HepG2 (cell line): ENCODE data around the gene GPR107. TPM values are rescaled to one million over a fixed set of nuclear protein-coding genes. Genes with fewer than 3 reads are reported as not detected.

ENCODE experiments used
- HCFC1 ChIP-seq: fragments of 150-350 bp; IDR thresholded peaks from 2 replicates; pipeline ENCODE4 v1.6.1; 2014; ENCODE audit warnings: low read depth, low read length
- KDM2A ChIP-seq: sonication (generic); formaldehyde crosslinking; IDR thresholded peaks from 2 replicates; pipeline ENCODE4 v1.4.0; 2020; ENCODE audit warnings: low read depth, missing genetic modification reagents, borderline replicate concordance
- KLF9 ChIP-seq: IDR thresholded peaks from 2 replicates; pipeline ENCODE4 v1.6.1; 2016; ENCODE audit warnings: low read depth
- MED1 ChIP-seq: sonication (generic); formaldehyde crosslinking; IDR thresholded peaks from 2 replicates; pipeline ENCODE4 v1.4.0; 2020; ENCODE audit warnings: missing genetic modification reagents
- NR2C2 ChIP-seq: sonication (generic); formaldehyde crosslinking; IDR thresholded peaks from 2 replicates; pipeline ENCODE4 v1.4.0; 2020; ENCODE audit warnings: missing genetic modification reagents, mild to moderate bottlenecking, moderate library complexity, borderline replicate concordance
- POGZ ChIP-seq: sonication (generic); formaldehyde crosslinking; IDR thresholded peaks from 2 replicates; pipeline ENCODE4 v1.4.0; 2020; ENCODE audit warnings: mild to moderate bottlenecking, missing genetic modification reagents
- POLR2A ChIP-seq, 2 experiments: IDR thresholded peaks; 2 replicates each; pipeline ENCODE4 v1.6.1; 2011; ENCODE audit warnings: low read depth in 2 of 2, low read length in 2 of 2, mild to moderate bottlenecking in 1 of 2, moderate library complexity in 1 of 2; ENCODE audit not compliant: insufficient read depth in 1 of 2
- PPARG ChIP-seq: conservative IDR thresholded peaks from 2 replicates; pipeline ENCODE4 v1.6.1; 2016; ENCODE audit warnings: missing biosample characterization, missing genetic modification reagents
- SMAD1 ChIP-seq: sonication (generic); formaldehyde crosslinking; IDR thresholded peaks from 2 replicates; pipeline ENCODE4 v1.4.0; 2020; ENCODE audit warnings: missing genetic modification reagents, low read depth, mild to moderate bottlenecking, borderline replicate concordance
- SP5 ChIP-seq: IDR thresholded peaks from 2 replicates; pipeline ENCODE4 v1.6.1; 2016; ENCODE audit warnings: low read depth, borderline replicate concordance
- STAG1 ChIP-seq: sonication (generic); formaldehyde crosslinking; IDR thresholded peaks from 2 replicates; pipeline ENCODE4 v1.4.0; 2020; ENCODE audit warnings: missing genetic modification reagents
- YEATS4 ChIP-seq: sonication (generic); formaldehyde crosslinking; IDR thresholded peaks from 2 replicates; pipeline ENCODE4 v1.4.0; 2020; ENCODE audit warnings: missing genetic modification reagents, borderline replicate concordance
- ZNF337 ChIP-seq: sonication (generic); formaldehyde crosslinking; IDR thresholded peaks from 2 replicates; pipeline ENCODE4 v1.5.1; 2020; ENCODE audit warnings: missing genetic modification reagents, low read depth, mild to moderate bottlenecking, borderline replicate concordance
- ZNF451 ChIP-seq: sonication (generic); formaldehyde crosslinking; IDR thresholded peaks from 2 replicates; pipeline ENCODE4 v1.5.0; 2020; ENCODE audit warnings: mild to moderate bottlenecking, missing genetic modification reagents
- polyA plus RNA-seq, 8 experiments: library from polyadenylated mRNA; depleted of rRNA in 3 of 8; stranded (reverse) in 7 of 8; unstranded in 1 of 8; fragments of >200 nt; fragmentation: Illumina TruSeq in 4 of 8; extraction: Trizol in 4 of 8; gene quantifications; 2 replicates each; pipeline versions ENCODE4 v1.2.1 to v1.2.3, GENCODE V29; 2011 to 2016; ENCODE audit warnings: low read depth in 4 of 8, missing spikeins in 1 of 8, mixed read lengths in 1 of 8; ENCODE audit not compliant: insufficient read depth in 1 of 8
- total RNA-seq, 5 experiments: library from RNA; depleted of rRNA; stranded (reverse); fragments of >200 nt; fragmentation: Illumina TruSeq; extraction: Trizol; gene quantifications; 2 replicates each; pipeline ENCODE4 v1.2.3, GENCODE V29; 2016; ENCODE audit warnings: low read depth in 1 of 5
- TF ChIP-seq, protein P1 (sequence below): sonication (generic); formaldehyde crosslinking; IDR thresholded peaks from 2 replicates; pipeline ENCODE4 v1.4.0; 2020; ENCODE audit warnings: missing genetic modification reagents
- TF ChIP-seq, protein P2 (sequence below): sonication (generic); formaldehyde crosslinking; IDR thresholded peaks from 2 replicates; pipeline ENCODE4 v1.5.0; 2020; ENCODE audit warnings: mild to moderate bottlenecking, missing genetic modification reagents, borderline replicate concordance
- TF ChIP-seq, protein P3 (sequence below): sonication (generic); formaldehyde crosslinking; IDR thresholded peaks from 2 replicates; pipeline ENCODE4 v1.4.0; 2020; ENCODE audit warnings: missing genetic modification reagents, low read depth, mild to moderate bottlenecking, borderline replicate concordance

GPR107 gene
- total and polyA plus RNA-seq, 2 of the 13 experiments (the other 11 are each of a cell fraction or from before 2014, with no cell fraction given): 22.5 to 24.4 TPM

DNA sequence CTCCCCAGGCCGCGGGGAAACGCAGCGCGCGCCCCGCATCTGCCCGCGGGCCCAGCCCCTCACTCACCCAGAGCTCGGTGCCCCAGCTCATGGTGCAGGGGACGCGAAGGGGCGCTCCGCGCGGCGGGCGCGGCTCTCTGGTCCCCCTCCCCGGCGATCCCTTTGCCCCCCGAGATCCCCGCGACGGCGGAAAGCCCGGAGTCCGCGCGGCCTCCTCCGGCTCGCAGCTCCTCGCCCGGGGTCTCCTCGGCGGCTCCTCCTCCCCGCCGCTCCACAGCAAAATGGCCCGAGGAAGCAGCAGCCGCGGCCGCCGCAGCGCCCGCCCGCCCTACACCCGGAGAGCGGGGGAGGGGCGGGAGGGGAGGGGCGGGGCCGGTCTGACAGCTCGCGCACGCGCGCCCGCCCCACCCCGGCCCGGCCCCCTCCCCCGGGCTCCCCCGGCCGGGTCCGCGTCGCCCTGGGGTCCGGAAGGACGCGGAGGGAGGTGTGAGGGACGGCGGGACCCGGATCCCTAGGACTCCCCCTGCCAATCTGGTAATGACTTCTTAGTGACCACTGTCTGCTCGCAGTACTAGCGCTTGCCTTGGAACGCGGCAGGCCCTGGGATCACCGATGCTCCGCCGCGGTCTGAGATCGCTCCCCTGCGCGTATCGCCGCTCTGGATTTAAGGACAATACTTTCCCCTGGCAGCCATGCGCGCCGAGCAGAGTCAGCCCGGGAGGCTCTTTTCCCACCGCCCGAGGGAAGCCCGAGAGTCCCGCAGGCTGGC is 10.6 kb upstream of the GPR107 start, which contains the start of gene FNBP1 (continued):
- TF ChIP-seq MED1 (CRISPR knock-in tag): peak; percentile 9; the same call in 1 of the 2 replicates
- peak in 1 of 2 experiments; percentile 73; a peak in 2 of 4 replicates for TF ChIP-seq POLR2A (IDR thresholded peaks at IDR 0.05; ENCODE audit: insufficient read depth in 1 of 2, low read depth in 2 of 2, low read length in 2 of 2)
- peak; percentile 50; the same call in 1 of the 2 replicates for TF ChIP-seq SMAD1 (CRISPR knock-in tag)
- no peak for TF ChIP-seq KLF9 (CRISPR knock-in tag)
- TF ChIP-seq PPARG (CRISPR knock-in tag): no peak
- TF ChIP-seq HCFC1: no peak
- TF ChIP-seq KDM2A: peak; percentile 92
- TF ChIP-seq, protein P1, sequence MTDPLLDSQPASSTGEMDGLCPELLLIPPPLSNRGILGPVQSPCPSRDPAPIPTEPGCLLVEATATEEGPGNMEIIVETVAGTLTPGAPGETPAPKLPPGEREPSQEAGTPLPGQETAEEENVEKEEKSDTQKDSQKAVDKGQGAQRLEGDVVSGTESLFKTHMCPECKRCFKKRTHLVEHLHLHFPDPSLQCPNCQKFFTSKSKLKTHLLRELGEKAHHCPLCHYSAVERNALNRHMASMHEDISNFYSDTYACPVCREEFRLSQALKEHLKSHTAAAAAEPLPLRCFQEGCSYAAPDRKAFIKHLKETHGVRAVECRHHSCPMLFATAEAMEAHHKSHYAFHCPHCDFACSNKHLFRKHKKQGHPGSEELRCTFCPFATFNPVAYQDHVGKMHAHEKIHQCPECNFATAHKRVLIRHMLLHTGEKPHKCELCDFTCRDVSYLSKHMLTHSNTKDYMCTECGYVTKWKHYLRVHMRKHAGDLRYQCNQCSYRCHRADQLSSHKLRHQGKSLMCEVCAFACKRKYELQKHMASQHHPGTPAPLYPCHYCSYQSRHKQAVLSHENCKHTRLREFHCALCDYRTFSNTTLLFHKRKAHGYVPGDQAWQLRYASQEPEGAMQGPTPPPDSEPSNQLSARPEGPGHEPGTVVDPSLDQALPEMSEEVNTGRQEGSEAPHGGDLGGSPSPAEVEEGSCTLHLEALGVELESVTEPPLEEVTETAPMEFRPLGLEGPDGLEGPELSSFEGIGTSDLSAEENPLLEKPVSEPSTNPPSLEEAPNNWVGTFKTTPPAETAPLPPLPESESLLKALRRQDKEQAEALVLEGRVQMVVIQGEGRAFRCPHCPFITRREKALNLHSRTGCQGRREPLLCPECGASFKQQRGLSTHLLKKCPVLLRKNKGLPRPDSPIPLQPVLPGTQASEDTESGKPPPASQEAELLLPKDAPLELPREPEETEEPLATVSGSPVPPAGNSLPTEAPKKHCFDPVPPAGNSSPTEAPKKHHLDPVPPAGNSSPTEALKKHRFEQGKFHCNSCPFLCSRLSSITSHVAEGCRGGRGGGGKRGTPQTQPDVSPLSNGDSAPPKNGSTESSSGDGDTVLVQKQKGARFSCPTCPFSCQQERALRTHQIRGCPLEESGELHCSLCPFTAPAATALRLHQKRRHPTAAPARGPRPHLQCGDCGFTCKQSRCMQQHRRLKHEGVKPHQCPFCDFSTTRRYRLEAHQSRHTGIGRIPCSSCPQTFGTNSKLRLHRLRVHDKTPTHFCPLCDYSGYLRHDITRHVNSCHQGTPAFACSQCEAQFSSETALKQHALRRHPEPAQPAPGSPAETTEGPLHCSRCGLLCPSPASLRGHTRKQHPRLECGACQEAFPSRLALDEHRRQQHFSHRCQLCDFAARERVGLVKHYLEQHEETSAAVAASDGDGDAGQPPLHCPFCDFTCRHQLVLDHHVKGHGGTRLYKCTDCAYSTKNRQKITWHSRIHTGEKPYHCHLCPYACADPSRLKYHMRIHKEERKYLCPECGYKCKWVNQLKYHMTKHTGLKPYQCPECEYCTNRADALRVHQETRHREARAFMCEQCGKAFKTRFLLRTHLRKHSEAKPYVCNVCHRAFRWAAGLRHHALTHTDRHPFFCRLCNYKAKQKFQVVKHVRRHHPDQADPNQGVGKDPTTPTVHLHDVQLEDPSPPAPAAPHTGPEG (CRISPR knock-in tag): peak; percentile 69; the same call in 1 of the 2 replicates
- no peak for TF ChIP-seq STAG1
- TF ChIP-seq, protein P2, sequence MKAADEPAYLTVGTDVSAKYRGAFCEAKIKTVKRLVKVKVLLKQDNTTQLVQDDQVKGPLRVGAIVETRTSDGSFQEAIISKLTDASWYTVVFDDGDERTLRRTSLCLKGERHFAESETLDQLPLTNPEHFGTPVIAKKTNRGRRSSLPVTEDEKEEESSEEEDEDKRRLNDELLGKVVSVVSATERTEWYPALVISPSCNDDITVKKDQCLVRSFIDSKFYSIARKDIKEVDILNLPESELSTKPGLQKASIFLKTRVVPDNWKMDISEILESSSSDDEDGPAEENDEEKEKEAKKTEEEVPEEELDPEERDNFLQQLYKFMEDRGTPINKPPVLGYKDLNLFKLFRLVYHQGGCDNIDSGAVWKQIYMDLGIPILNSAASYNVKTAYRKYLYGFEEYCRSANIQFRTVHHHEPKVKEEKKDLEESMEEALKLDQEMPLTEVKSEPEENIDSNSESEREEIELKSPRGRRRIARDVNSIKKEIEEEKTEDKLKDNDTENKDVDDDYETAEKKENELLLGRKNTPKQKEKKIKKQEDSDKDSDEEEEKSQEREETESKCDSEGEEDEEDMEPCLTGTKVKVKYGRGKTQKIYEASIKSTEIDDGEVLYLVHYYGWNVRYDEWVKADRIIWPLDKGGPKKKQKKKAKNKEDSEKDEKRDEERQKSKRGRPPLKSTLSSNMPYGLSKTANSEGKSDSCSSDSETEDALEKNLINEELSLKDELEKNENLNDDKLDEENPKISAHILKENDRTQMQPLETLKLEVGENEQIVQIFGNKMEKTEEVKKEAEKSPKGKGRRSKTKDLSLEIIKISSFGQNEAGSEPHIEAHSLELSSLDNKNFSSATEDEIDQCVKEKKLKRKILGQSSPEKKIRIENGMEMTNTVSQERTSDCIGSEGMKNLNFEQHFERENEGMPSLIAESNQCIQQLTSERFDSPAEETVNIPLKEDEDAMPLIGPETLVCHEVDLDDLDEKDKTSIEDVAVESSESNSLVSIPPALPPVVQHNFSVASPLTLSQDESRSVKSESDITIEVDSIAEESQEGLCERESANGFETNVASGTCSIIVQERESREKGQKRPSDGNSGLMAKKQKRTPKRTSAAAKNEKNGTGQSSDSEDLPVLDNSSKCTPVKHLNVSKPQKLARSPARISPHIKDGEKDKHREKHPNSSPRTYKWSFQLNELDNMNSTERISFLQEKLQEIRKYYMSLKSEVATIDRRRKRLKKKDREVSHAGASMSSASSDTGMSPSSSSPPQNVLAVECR (CRISPR knock-in tag): peak; percentile 67
- TF ChIP-seq, protein P3, sequence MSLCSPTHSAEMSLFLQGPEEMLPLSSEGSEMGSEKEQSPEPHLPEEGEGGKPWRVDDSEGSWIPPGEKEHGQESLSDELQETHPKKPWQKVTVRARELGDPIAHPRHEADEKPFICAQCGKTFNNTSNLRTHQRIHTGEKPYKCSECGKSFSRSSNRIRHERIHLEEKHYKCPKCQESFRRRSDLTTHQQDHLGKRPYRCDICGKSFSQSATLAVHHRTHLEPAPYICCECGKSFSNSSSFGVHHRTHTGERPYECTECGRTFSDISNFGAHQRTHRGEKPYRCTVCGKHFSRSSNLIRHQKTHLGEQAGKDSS (CRISPR knock-in tag): peak; percentile 24; the same call in 1 of the 2 replicates
- TF ChIP-seq YEATS4 (CRISPR knock-in tag): peak; percentile 76
- 0 out of 2 replicates have a peak, but pooled peaks have one; percentile 43 for TF ChIP-seq SP5 (CRISPR knock-in tag)
- TF ChIP-seq ZNF451: 0 out of 2 replicates have a peak, but pooled peaks have one; percentile 20
- TF ChIP-seq NR2C2: 0 out of 2 replicates have a peak, but pooled peaks have one; percentile 14
- TF ChIP-seq ZNF337 (CRISPR knock-in tag): no peak
- peak; percentile 37; the same call in 1 of the 2 replicates for TF ChIP-seq POGZ (CRISPR knock-in tag)
